Inflammatory macrophage treated with lipopolysaccharide for 1 hour (primary cell): ENCODE results near the gene SH3RF2.
"Not testable (repeated sequence)": the region's sequence is repeated elsewhere in the genome, so short reads cannot be mapped to it uniquely, and the experiment has no call there.

ENCODE experiments used
- DNase-seq, 2 donors: peaks; one replicate each; pipeline ENCODE4 v3.0.0-alpha.2; 2020 to 2022

SH3RF2 gene

GRCh38 chr5:145980718-145981117 lies 44.3 kb downstream of the SH3RF2 start:
- DNase-seq, result no peak

- peak; percentile 12 to 20 for DNase-seq
These were observed 45.5 kb downstream of the SH3RF2 start for GRCh38 chr5:145981589-145982571.

- no peak for DNase-seq
These were observed 46.4 kb downstream of the SH3RF2 start for GRCh38 chr5:145982572-145983318.

GRCh38 chr5:145983446-145983845 lies 47.1 kb downstream of the SH3RF2 start:
- no peak for DNase-seq

GRCh38 chr5:145984072-145984471 lies 47.7 kb downstream of the SH3RF2 start:
- peak; percentile 82 to 87 for DNase-seq

GRCh38 chr5:145987856-145988255 lies 51.5 kb downstream of the SH3RF2 start:
- no peak for DNase-seq

- DNase-seq, result no peak
These were observed 52.6 kb downstream of the SH3RF2 start for GRCh38 chr5:145988993-145989392.

GRCh38 chr5:145989428-145989827 lies 53.0 kb downstream of the SH3RF2 start:
- DNase-seq, result no peak

- DNase-seq, result no peak
These were observed 53.8 kb downstream of the SH3RF2 start for GRCh38 chr5:145990170-145990569.

- no peak for DNase-seq
These were observed 54.7 kb downstream of the SH3RF2 start for GRCh38 chr5:145991044-145991575.

- not testable (repeated sequence) for DNase-seq
These were observed 57.2 kb downstream of the SH3RF2 start for GRCh38 chr5:145993538-145993937.

- DNase-seq, result no peak
These were observed 59.8 kb downstream of the SH3RF2 start for GRCh38 chr5:145996135-145996534.

- DNase-seq, result no peak
These were observed 62.8 kb downstream of the SH3RF2 start for GRCh38 chr5:145999208-145999607.

- DNase-seq, result no peak
These were observed 63.7 kb downstream of the SH3RF2 start for GRCh38 chr5:146000072-146000471.

GRCh38 chr5:146001544-146002190 lies 65.3 kb downstream of the SH3RF2 start:
- DNase-seq, result no peak

GRCh38 chr5:146002491-146002890 lies 66.1 kb downstream of the SH3RF2 start:
- no peak for DNase-seq

- no peak for DNase-seq
These were observed 67.5 kb downstream of the SH3RF2 start for GRCh38 chr5:146003852-146004251.

GRCh38 chr5:146005264-146005663 lies 68.9 kb downstream of the SH3RF2 start:
- DNase-seq, result no peak

GRCh38 chr5:146005723-146006122 lies 69.3 kb downstream of the SH3RF2 start:
- no peak for DNase-seq

- DNase-seq, result peak; percentile 71
These were observed 70.3 kb downstream of the SH3RF2 start for GRCh38 chr5:146006470-146007190.

- DNase-seq, result peak in 1 of 2 donors; percentile 12
These were observed 70.9 kb downstream of the SH3RF2 start for GRCh38 chr5:146007270-146007669.

- no peak for DNase-seq
These were observed 71.6 kb downstream of the SH3RF2 start for GRCh38 chr5:146007989-146008388.
